ENCODE data around the gene CYP26C1. TPM values are rescaled to one million over a fixed set of nuclear protein-coding genes. Genes with fewer than 3 reads are reported as not detected.

CYP26C1 gene
- total RNA-seq, 1 experiment from 2014 or later: 0.07 TPM

GRCh38 chr10:93081834-93082233 is 21.2 kb downstream of the CYP26C1 start:
- Histone ChIP-seq H3K9me2 (ENCODE audit: insufficient read depth) (no peaks in the 10 kb centered on the region), H2AFZ (ENCODE audit: low read depth, low read length, poor library complexity, severe bottlenecking) (no peak overlapping the region), H3K9me3 (ENCODE audit: control insufficient read depth in 1 of 2, insufficient read depth in 1 of 2, low read depth in 1 of 2, low read length in 2 of 2) (no peaks in the 10 kb centered on the region), H3K9ac (ENCODE audit: low read length) (no peak overlapping the region), H3K27me3 (ENCODE audit: insufficient read depth, low read length) (no peaks in the 10 kb centered on the region), H3K4me3 (replicated peaks in 1 of 2; ENCODE audit: low read depth in 1 of 2, low read length in 2 of 2) (no peak overlapping the region), H3K27ac (ENCODE audit: low read depth, low read length) (no peak overlapping the region), H3K4me1 (ENCODE audit: control insufficient read depth in 1 of 2, insufficient read depth in 2 of 2, low read length in 2 of 2) (peaks cover 0 to 10% of the 10 kb centered on the region in 2 experiments; a peak in 1 of 4 replicates), H3K36me3 (ENCODE audit: control insufficient read depth in 1 of 2, insufficient read depth in 2 of 2, low read length in 2 of 2) (no peaks in the 10 kb centered on the region), H3K4me2 (ENCODE audit: low read length) (no peak overlapping the region), H3K79me2 (ENCODE audit: insufficient read depth, low read length) (no peaks in the 10 kb centered on the region), H4K20me1 (ENCODE audit: insufficient read depth) (no peaks in the 10 kb centered on the region)
- no TSS peak for BruUV-seq (replicated peaks)
- ATAC-seq (no peak), DNase-seq (ENCODE audit: low read depth, low spot score) (no peak)
- ChIA-PET RAD21 (ENCODE audit: low non-redundant PET in 1 of 2, low total read pairs in 2 of 2, uncharacterized antibody in 2 of 2, unreplicated experiment in 2 of 2) (no interaction called here), CTCF (no interaction called here), POLR2A (no interaction called here)
- intact Hi-C loops (cut with micrococcal nuclease): loop anchor here (5.0 kb wide), 1 partner anchor 270 kb away; no protein-coding TSS in a partner anchor
- TF ChIP-seq YY1 (IDR thresholded peaks at IDR 0.05; ENCODE audit: extremely low read depth, insufficient replicate concordance, low read depth, low read length): no peak
- no peak for TF ChIP-seq POLR2AphosphoS5 (IDR thresholded peaks at IDR 0.05; ENCODE audit: low read depth, low read length)
- TF ChIP-seq EZH2phosphoT487 (IDR thresholded peaks at IDR 0.05; ENCODE audit: borderline replicate concordance): no peak

DNA sequence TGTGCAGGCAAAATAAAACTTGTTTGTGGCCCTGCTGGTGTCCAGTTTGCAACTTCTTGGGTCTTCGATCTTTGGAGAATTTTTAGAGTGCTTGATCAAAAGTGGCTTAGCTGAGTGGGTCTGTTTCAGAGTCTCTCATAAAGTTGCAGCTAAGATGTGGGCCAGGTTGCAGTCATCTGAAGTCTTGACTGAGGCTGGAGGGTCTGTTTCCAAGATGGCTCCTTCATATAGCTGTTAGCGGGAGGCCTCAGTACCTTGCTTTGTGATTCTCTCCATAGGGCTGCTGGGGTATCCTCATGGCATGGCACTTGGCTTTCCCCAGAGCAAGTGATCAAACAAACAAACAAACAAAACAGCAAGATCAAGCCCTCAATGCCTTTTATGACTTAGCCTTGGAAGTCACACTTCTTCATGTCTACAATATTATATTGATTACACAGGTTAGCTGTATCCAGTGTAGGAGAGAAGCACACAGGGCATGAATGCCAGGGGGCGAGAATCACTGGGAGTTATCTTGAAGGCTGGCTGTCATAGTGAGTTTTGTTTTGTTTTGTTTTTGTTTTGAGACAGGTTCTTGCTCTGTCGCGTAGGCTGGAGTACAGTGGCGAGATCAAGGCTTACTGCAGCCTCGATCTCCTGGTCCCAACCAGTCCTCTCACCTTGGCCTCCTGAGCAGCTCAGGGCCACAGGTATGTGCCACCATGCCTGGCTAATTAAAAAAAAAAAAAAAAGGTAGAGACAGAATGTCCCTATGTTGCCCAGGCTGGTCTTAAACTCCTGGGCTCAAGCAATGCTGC is 23.3 kb downstream of the CYP26C1 start:
- no peak overlapping the region for H3K9ac ChIP-seq (ENCODE audit: low read length)
- no peak overlapping the region for H3K27ac ChIP-seq (ENCODE audit: low read depth, low read length)
- intact Hi-C loops (cut with micrococcal nuclease): loop anchor here (5.0 kb wide), 1 partner anchor 268 kb away; no protein-coding TSS in a partner anchor
- H3K4me3 ChIP-seq (replicated peaks in 1 of 2; ENCODE audit: low read depth in 1 of 2, low read length in 2 of 2): no peak overlapping the region
- no peak overlapping the region for H3K4me2 ChIP-seq (ENCODE audit: low read length)
- ATAC-seq (no peak), DNase-seq (ENCODE audit: low read depth, low spot score) (no peak)
- H4K20me1 ChIP-seq (ENCODE audit: insufficient read depth): no peaks in the 10 kb centered on the region
- ChIA-PET POLR2A (no interaction called here), RAD21 (ENCODE audit: low non-redundant PET in 1 of 2, low total read pairs in 2 of 2, uncharacterized antibody in 2 of 2, unreplicated experiment in 2 of 2) (no interaction called here), CTCF (no interaction called here)
- H3K79me2 ChIP-seq (ENCODE audit: insufficient read depth, low read length): no peaks in the 10 kb centered on the region
- H2AFZ ChIP-seq (ENCODE audit: low read depth, low read length, poor library complexity, severe bottlenecking): no peak overlapping the region
- H3K27me3 ChIP-seq (ENCODE audit: insufficient read depth, low read length): no peaks in the 10 kb centered on the region
- peaks cover 0 to 10% of the 10 kb centered on the region in 2 experiments; a peak in 1 of 4 replicates for H3K4me1 ChIP-seq (ENCODE audit: control insufficient read depth in 1 of 2, insufficient read depth in 2 of 2, low read length in 2 of 2)
- no peaks in the 10 kb centered on the region for H3K9me2 ChIP-seq (ENCODE audit: insufficient read depth)
- no peaks in the 10 kb centered on the region for H3K36me3 ChIP-seq (ENCODE audit: control insufficient read depth in 1 of 2, insufficient read depth in 2 of 2, low read length in 2 of 2)
- BruUV-seq (replicated peaks): no TSS peak
- no peak for TF ChIP-seq EZH2phosphoT487 (IDR thresholded peaks at IDR 0.05; ENCODE audit: borderline replicate concordance)
- TF ChIP-seq YY1 (IDR thresholded peaks at IDR 0.05; ENCODE audit: extremely low read depth, insufficient replicate concordance, low read depth, low read length): no peak
- no peak for TF ChIP-seq CTCF (IDR thresholded peaks at IDR 0.05 in 2 of 3, conservative IDR thresholded peaks at IDR 0.05 in 1 of 3; ENCODE audit: borderline replicate concordance in 1 of 3, insufficient read depth in 1 of 3, low read depth in 2 of 3, low read length in 2 of 3)
- TF ChIP-seq RAD21 (IDR thresholded peaks at IDR 0.05; ENCODE audit: low read depth): no peak
- no peak for TF ChIP-seq CBX3 (IDR thresholded peaks at IDR 0.05; ENCODE audit: low read depth)
- TF ChIP-seq TCF7L2 (IDR thresholded peaks at IDR 0.05; ENCODE audit: borderline replicate concordance, extremely low read depth, insufficient read depth, insufficient read length): no peak
- no peak for TF ChIP-seq EZH2 (IDR thresholded peaks at IDR 0.05)
- TF ChIP-seq POLR2AphosphoS5 (IDR thresholded peaks at IDR 0.05; ENCODE audit: low read depth, low read length): no peak
- no peak for TF ChIP-seq SIN3A (IDR thresholded peaks at IDR 0.05; ENCODE audit: low read depth)
- TF ChIP-seq, protein P1, sequence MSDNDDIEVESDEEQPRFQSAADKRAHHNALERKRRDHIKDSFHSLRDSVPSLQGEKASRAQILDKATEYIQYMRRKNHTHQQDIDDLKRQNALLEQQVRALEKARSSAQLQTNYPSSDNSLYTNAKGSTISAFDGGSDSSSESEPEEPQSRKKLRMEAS (IDR thresholded peaks at IDR 0.05): no peak
- H3K9me3 ChIP-seq (ENCODE audit: control insufficient read depth in 1 of 2, insufficient read depth in 1 of 2, low read depth in 1 of 2, low read length in 2 of 2): no peaks in the 10 kb centered on the region

Measured in HCT116 (cell line).